GM21381 (cell line): ENCODE results near the gene ZC3H7A.

Experiments
- ATAC-seq: cut with Tn5 transposase; IDR thresholded peaks from one replicate; pipeline ENCODE4 v1.9.1; 2021; ENCODE audit warnings: mild to moderate bottlenecking, moderate library complexity; ENCODE audit not compliant: unreplicated experiment

Gene ZC3H7A

GRCh38 chr16:11738742-11739544, 58.1 kb downstream of the ZC3H7A start:
- ATAC-seq, result no peak

GRCh38 chr16:11737713-11738112, 59.3 kb downstream of the ZC3H7A start:
- no peak for ATAC-seq

GRCh38 chr16:11736903-11737302, 60.2 kb downstream of the ZC3H7A start:
- ATAC-seq, result no peak

DNA sequence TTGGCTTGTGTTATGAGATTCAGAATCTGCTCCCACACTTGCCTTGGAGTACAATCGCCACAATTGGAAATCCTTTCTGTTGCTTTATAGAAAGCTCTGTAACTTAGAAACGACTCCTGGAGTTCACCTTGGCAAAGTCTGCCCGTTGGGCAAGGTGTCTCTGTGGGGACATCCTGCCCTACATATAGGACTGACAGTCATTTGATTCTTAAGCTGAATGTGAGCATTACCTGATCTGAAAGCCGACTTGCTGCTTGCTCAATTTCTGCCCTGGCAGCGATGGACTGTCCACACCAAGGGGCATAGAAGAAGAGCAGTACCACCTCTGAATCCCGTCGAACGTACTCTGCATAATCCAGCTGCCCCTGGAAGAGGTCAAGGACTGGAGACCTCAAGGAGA, 61.3 kb downstream of the ZC3H7A start:
- ATAC-seq, result no peak

- no peak for ATAC-seq
These were observed 62.4 kb downstream of the ZC3H7A start for GRCh38 chr16:11734653-11735043.

DNA sequence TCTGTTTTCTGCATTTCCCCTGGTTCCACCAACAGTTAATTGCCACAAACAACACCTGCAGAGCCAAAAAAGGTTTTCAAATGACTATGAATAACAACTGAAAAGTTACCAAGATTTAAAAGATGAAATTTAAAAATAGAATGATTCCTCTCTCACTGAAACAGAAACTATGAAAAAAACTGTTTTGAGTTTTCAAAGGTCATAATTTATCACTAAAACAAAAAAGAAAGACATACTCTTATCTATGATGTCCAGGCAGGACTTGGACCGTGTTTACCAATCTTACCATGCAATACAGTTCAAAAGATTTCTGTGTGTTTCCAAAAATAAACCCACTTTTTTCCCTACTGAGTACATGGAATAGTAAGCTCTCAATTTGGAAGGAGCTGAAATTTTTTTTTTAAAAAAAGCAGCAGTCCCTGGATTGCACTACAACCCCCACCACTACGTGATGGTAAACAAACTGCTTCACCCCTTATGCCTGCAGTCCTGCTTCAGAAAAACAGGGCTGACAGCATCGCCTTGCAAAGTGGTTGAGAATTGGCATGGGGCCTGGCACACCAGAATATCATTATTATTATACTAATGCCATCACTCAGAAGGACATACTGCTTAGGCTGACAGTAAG, 62.9 kb downstream of the ZC3H7A start:
- no peak for ATAC-seq

DNA sequence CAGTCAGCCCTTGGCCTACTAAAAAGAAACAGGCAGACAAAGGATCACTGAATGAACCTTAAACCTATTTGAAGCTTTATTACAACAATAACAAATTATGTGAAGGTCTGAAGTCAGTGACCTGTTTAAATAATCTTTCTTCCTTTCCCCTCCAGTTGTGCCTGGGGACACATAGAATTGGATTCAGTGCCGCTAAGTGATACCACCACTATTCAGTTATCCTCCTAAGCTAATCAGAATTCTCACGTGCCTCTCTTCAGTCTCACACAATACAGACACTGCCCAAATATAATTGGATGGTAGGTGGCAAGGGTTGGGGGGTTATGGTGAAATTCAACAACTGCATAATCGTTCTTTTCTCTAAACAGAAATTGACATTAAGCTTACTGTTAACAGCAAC, 65.8 kb downstream of the ZC3H7A start:
- ATAC-seq, result no peak

- ATAC-seq, result no peak
These were observed 67.3 kb downstream of the ZC3H7A start for GRCh38 chr16:11729787-11730186.

- no peak for ATAC-seq
These were observed 69.1 kb downstream of the ZC3H7A start for GRCh38 chr16:11727796-11728543.

- no peak for ATAC-seq
These were observed 71.0 kb downstream of the ZC3H7A start for GRCh38 chr16:11726008-11726407.

DNA sequence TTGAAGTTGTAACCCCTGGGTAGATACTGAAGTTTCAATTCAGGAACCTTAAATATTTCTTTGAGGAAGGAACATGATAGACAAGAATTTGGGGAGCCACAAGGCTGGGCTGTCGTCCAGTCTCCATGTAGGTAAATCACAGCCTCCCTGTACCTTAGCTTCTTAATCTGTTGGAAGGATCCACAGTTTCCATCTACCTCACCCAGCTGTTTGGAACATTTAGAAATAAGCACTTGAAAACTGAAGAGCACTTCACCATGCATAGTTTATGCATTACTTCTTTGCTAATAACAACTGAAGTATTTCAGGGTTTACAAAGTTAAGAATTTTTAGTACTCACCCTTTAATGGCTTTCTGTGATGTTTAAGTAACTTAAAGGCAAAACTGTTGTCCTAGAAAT, 71.6 kb downstream of the ZC3H7A start:
- ATAC-seq, result no peak

GRCh38 chr16:11722468-11722808, 74.6 kb downstream of the ZC3H7A start:
- ATAC-seq, result no peak

DNA sequence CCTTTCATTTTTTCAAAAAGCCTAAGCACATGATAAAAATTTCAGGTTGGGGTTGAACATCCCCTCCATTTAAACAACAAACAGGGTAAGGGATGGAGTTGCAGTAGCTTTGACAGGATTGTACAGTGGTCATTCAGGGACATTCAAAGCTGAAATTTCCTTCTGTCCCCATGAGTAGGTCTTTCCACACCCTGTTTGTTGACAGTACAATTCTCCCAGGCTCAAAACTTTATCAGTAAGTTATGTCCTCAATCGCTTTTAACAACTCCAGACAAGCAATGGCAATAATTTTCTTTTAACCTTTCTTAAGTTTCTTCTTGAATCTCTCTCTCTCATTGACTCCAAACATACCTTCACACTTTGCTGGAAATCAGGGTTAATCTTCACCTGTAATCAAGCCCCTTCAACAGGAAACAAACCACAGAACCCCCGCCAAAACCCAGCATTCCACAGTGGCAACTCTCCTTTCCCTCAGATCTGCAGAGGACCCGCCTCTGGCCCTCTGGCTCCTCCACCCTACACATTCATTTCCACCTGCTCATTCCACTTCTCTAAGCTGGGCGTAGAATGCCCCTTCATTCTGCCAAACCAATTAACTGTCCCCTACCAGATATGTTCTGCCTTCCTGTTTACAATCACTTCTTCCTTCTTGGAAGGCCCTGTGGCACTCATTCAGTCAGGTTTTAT, 75.1 kb downstream of the ZC3H7A start:
- no peak for ATAC-seq

GRCh38 chr16:11719762-11720161, 77.3 kb downstream of the ZC3H7A start:
- no peak for ATAC-seq

- no peak for ATAC-seq
These were observed 77.9 kb downstream of the ZC3H7A start for GRCh38 chr16:11719171-11719570.

DNA sequence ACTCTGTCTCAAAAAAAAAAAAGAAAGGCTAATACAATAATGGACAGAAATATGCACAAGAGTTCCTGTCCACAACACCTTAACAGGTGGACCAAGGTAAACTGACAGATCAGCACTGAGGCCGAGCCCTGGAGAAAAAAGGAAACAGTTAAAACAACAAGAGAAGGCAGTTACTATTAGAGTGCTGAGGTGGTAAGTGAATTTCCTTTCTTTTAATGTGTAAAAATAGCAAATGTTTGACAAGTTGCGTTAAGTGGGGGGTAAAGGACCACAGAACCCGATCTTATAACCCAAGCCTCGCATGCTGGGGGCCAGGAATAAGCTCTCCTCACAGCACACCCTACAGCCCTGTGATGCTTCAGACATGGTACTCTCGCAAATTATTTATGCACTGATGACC, 79.2 kb downstream of the ZC3H7A start:
- ATAC-seq, result no peak

DNA sequence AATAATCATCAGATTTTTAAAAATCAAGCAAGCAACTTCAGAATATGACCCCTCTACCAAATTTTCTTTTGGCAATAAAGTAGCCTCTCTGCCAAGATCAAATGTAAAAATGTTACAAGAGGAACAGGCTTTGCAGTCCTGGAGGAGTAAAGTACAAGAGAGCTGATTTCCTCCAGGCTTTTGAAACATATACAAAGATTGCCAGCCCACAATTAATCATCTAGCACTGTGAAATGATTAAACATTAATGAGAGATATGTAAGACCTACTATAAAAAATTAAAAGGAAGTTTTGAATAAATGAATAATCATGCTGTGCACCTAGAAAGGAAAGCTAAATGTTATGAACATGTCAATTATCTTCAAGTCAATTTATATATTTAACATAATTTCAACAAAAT, 80.7 kb downstream of the ZC3H7A start:
- no peak for ATAC-seq

- ATAC-seq, result no peak
These were observed 81.7 kb downstream of the ZC3H7A start for GRCh38 chr16:11715246-11715947.

GRCh38 chr16:11712122-11712521, 84.9 kb downstream of the ZC3H7A start:
- ATAC-seq, result no peak

- ATAC-seq, result no peak
These were observed 85.4 kb downstream of the ZC3H7A start for GRCh38 chr16:11711662-11712061.

- ATAC-seq, result no peak
These were observed 88.6 kb downstream of the ZC3H7A start for GRCh38 chr16:11708421-11708820.
